Measurements from ENCODE around the gene SLC7A5. TPM values are rescaled to one million over a fixed set of nuclear protein-coding genes. Genes with fewer than 3 reads are reported as not detected.
"Not testable (repeated sequence)": the region's sequence is repeated elsewhere in the genome, so short reads cannot be mapped to it uniquely, and the experiment has no call there.

The SLC7A5 gene
- total and polyA plus RNA-seq, 2 donors (not counting 3 experiments of a cell fraction or from before 2014, with no cell fraction given) = 14.1 to 29.2 TPM

DNA sequence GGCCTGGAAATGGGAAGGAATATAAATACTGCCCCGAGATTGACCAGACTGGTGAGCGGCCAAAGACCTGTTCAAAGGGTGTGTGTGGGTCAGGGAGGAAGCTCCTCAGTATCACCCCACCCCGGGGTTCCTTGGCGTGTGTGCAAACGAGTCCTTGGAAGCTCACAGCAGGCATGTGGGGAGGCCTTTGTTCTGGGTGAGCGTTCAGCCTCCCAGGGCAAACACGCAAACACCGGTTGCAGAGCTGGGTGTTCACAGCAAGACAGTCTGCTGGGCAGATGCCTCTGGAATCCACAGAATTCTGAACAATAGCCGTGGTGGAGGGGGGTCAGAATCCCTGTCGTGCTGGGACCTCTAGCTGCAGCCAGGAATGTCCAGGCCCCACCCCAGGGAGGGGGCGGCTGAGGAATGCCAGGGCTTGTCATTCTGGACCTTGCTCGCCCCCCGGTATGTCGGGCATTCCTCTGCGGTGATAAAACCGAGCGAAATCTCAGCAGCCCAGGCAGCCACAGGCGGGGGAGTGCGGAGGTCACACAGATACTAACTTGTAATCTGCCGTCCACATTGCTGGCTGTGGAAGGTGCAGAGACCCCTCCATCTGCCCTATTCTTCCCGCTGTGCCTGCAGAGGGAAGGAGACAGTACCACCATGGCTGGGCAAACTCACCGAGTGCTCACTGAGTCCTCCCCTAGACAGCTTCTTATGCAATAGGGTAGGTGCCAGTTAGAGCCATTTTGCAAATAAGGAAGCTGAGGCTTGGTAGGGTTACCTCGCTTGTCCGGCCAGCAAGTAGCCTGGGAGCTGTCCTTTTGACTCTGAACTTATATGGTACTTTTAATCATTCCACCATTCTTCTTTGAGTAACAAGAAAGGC is 1.3 kb upstream of the SLC7A5 start:
- ChIA-PET CTCF (interaction anchor here (0.8 to 9.6 kb wide), 29 partner anchors 10 to 454 kb away, joined by 3 to 470 read pairs (median 6); partner anchors contain the start of gene KLHDC4), POLR2A (interaction anchor here (0.8 to 1.5 kb wide), 2 partner anchors 92 to 108 kb away, joined by 6 to 13 read pairs; no protein-coding TSS in a partner anchor)
- H3K9me3 ChIP-seq (replicated peaks; ENCODE audit: control insufficient read depth, insufficient read depth, low read length); H4K20me1 ChIP-seq (replicated peaks; ENCODE audit: control insufficient read depth, extremely low read depth, insufficient read depth, low read length); H3K4me1 ChIP-seq (ENCODE audit: control insufficient read depth, extremely low read depth, insufficient read depth, low read length); BruUV-seq (replicated peaks); H2AFZ ChIP-seq (ENCODE audit: low read depth, low read length); H3K4me3 ChIP-seq (replicated peaks in 1 of 3; ENCODE audit: insufficient read depth in 1 of 3, low read depth in 1 of 3, low read length in 3 of 3); H3K36me3 ChIP-seq (ENCODE audit: control insufficient read depth in 2 of 2, extremely low read depth in 1 of 2, insufficient read depth in 2 of 2, low read length in 2 of 2); FAIRE-seq; dilution Hi-C loops (cut with MboI; ENCODE audit: extremely low pct_ligation_motif_present, low sequenced_read_pairs); H3K9ac ChIP-seq (replicated peaks; ENCODE audit: extremely low read depth, insufficient read depth, low read length); H3K27ac ChIP-seq (ENCODE audit: insufficient read depth, low read depth, low read length); H3K27me3 ChIP-seq (ENCODE audit: control insufficient read depth in 2 of 2, insufficient read depth in 2 of 2, low read length in 2 of 2); H3K4me2 ChIP-seq (ENCODE audit: insufficient read depth, low read length); H3K9me1 ChIP-seq (replicated peaks; ENCODE audit: control insufficient read depth, extremely low read depth, insufficient read depth, low read length); DNase-seq (ENCODE audit: low read depth, low spot score): not testable (repeated sequence)
- intact Hi-C loops (cut with micrococcal nuclease) = loop anchor here (1.0 kb wide), 4 partner anchors 20 to 91 kb away; no protein-coding TSS in a partner anchor
- H3K79me2 ChIP-seq (ENCODE audit: control insufficient read depth, insufficient read depth, low read length) = peaks cover 32% of the 10 kb centered on the region

DNA sequence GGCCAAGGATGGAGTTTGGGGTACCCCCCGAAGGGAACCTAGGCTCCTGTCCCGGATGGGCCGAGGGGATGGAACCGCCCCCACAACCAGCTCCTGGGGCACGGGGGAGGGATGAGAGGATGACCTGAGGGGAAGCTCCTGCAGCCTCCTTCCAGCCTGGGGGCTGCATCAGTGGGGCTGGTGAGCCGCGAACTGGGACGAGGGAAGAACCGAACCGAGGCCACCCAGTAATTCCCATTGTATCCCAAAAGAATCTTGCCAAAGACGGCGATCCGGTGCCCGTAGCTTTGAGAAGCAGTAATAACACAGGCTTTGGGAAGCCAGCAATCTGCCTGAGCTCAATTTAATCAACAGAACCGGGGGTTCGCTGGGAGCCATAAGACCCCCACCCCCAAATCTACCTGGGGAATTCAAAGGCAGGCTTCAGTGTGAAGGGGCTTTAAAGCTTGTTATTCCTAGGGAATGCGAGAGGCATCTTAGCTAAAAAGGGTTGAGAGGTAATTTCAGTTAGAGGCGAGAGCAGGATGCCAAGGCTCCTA is 641 bp upstream of the SLC7A5 start:
- H3K9ac ChIP-seq (replicated peaks; ENCODE audit: extremely low read depth, insufficient read depth, low read length); dilution Hi-C loops (cut with MboI; ENCODE audit: extremely low pct_ligation_motif_present, low sequenced_read_pairs); H4K20me1 ChIP-seq (replicated peaks; ENCODE audit: control insufficient read depth, extremely low read depth, insufficient read depth, low read length); FAIRE-seq; H3K27ac ChIP-seq (ENCODE audit: insufficient read depth, low read depth, low read length); H3K4me1 ChIP-seq (ENCODE audit: control insufficient read depth, extremely low read depth, insufficient read depth, low read length); BruUV-seq (replicated peaks); H3K9me3 ChIP-seq (replicated peaks; ENCODE audit: control insufficient read depth, insufficient read depth, low read length); intact Hi-C loops (cut with micrococcal nuclease); DNase-seq (ENCODE audit: low read depth, low spot score); H3K4me3 ChIP-seq (replicated peaks in 1 of 3; ENCODE audit: insufficient read depth in 1 of 3, low read depth in 1 of 3, low read length in 3 of 3); H3K4me2 ChIP-seq (ENCODE audit: insufficient read depth, low read length); H3K9me1 ChIP-seq (replicated peaks; ENCODE audit: control insufficient read depth, extremely low read depth, insufficient read depth, low read length); H3K27me3 ChIP-seq (ENCODE audit: control insufficient read depth in 2 of 2, insufficient read depth in 2 of 2, low read length in 2 of 2); H3K36me3 ChIP-seq (ENCODE audit: control insufficient read depth in 2 of 2, extremely low read depth in 1 of 2, insufficient read depth in 2 of 2, low read length in 2 of 2): not testable (repeated sequence)
- H3K79me2 ChIP-seq (ENCODE audit: control insufficient read depth, insufficient read depth, low read length) = peaks cover 39% of the 10 kb centered on the region
- POLR2A ChIA-PET = interaction anchor here (0.5 to 2.4 kb wide), 7 partner anchors 17 to 100 kb away, joined by 3 to 26 read pairs (median 3); no protein-coding TSS in a partner anchor
- CTCF ChIA-PET = interaction anchor here (0.6 to 9.6 kb wide), 4 partner anchors 20 to 102 kb away, joined by 3 to 470 read pairs (median 83); partner anchors contain the start of gene KLHDC4
- peak overlapping the region; percentile 68 for H2AFZ ChIP-seq (ENCODE audit: low read depth, low read length)
